GM19438 (cell line): ENCODE data around the gene RELT.

Experiments
- ATAC-seq: cut with Tn5 transposase; IDR thresholded peaks from one replicate; pipeline ENCODE4 v1.9.1; 2021; ENCODE audit warnings: low read depth; ENCODE audit not compliant: unreplicated experiment

The RELT gene

DNA sequence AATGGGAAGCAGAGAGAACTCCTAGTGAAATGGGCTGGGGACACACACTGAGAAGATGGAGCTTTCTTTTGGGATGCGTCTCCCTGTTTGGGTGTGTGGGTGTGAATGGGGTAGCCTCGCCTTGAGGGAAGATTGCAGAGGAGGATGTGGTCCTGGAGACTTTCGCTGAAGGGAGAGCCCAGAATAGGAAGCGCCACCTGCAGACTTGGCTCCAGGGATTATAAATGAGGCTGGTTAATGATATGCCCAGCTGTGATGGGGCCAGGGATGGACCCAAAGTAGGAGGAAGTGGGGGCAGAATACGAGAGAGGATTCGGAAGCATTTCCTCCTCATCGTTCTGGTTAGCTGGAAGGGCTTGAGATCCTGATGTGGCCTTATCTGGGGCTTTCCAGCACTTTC lies 13.7 kb downstream of the RELT start:
- no peak for ATAC-seq

DNA sequence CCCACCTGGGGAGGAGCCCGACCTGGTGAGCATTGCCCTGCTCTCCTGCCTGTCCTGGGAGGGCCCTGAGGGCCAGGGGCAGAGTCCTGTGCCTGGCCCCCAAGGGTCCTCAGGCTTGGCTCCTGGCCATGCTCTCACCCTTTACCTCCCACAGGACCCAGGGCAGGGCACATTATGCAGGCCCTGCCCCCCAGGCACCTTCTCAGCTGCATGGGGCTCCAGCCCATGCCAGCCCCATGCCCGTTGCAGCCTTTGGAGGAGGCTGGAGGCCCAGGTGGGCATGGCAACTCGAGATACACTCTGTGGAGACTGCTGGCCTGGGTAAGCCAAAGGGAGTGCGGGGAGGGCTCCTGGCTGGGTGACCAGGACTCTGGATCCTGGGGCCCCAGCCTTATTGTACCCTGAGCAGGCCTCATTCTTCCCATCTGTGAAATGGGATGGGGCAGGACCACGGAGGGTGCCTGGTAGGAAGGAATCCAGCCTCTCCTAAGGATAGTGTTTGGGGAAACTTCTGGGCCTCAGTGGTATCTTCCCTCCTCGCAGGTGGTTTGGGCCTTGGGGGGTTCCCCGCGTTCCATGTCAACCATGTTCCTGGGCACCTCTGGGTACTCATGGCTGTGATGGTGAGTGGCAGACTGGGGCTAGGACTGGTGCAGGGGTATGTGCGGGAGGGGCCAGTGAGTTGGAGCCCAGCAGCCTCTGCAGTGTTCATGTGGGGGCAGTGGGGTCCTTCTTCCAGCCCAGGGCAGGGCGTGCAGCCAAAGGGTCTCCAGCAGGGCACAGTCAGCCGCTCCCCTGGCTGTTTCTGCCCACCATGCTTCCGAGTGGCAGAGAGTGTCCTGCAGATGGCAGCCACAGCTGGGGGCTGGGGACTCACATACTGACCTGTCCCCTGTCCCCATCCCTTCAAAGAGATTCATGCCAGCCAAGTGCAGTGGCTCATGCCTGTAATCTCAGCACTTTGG lies 14.7 kb downstream of the RELT start:
- ATAC-seq: no peak

DNA sequence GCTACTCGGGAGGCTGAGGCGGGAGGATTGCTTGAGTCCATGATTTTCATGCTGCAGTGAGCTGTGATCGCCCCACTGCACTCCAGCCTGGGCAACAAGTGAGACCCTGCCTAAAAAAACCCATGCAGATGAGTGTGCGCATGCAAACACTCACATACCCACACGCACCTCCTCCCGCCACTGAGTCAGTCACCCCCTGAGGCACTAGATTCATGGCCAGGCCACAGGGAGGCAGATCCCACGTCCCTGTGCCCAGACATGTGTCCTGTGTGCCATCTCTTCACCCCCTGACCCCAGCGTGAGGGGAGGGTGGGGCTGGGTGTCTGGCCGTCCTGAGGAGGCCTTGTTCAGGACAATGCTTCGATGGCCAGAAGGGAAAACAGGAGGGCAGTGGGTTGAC lies 15.5 kb downstream of the RELT start:
- no peak for ATAC-seq

- ATAC-seq: no peak
Observed at GRCh38 chr11:73392108-73393010, 16.2 kb downstream of the RELT start.

- no peak for ATAC-seq
Observed at GRCh38 chr11:73393011-73393380, 16.8 kb downstream of the RELT start.

- ATAC-seq: no peak
Observed at GRCh38 chr11:73393479-73394415, 17.5 kb downstream of the RELT start.

DNA sequence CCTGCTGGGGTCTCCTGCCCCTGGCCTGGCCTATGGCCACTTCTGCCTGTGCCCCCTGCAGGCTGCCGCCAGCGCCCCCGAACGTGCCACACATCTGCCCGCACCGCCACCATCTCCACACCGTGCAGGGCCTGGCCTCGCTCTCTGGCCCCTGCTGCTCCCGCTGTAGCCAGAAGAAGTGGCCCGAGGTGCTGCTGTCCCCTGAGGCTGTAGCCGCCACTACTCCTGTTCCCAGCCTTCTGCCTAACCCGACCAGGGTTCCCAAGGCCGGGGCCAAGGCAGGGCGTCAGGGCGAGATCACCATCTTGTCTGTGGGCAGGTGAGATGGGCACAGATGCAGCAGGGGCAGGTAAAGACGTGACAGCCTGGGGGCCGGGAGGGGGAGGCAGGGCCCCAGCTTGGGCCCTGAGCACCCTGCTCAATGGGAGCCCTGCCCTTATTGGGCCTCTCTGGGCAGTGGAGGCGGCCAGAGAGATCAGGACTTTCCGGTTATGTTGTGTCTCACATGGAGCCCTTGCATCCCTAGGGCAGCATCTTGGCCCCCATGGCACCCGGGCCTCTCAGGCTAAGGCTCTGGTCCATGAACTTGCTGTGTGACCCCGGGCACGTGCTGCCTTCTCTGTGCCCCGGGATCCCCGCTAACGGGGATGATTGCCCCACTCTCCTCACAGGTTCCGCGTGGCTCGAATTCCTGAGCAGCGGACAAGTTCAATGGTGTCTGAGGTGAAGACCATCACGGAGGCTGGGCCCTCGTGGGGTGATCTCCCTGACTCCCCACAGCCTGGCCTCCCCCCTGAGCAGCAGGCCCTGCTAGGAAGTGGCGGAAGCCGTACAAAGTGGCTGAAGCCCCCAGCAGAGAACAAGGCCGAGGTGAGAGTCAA lies 18.5 kb downstream of the RELT start:
- ATAC-seq: no peak

DNA sequence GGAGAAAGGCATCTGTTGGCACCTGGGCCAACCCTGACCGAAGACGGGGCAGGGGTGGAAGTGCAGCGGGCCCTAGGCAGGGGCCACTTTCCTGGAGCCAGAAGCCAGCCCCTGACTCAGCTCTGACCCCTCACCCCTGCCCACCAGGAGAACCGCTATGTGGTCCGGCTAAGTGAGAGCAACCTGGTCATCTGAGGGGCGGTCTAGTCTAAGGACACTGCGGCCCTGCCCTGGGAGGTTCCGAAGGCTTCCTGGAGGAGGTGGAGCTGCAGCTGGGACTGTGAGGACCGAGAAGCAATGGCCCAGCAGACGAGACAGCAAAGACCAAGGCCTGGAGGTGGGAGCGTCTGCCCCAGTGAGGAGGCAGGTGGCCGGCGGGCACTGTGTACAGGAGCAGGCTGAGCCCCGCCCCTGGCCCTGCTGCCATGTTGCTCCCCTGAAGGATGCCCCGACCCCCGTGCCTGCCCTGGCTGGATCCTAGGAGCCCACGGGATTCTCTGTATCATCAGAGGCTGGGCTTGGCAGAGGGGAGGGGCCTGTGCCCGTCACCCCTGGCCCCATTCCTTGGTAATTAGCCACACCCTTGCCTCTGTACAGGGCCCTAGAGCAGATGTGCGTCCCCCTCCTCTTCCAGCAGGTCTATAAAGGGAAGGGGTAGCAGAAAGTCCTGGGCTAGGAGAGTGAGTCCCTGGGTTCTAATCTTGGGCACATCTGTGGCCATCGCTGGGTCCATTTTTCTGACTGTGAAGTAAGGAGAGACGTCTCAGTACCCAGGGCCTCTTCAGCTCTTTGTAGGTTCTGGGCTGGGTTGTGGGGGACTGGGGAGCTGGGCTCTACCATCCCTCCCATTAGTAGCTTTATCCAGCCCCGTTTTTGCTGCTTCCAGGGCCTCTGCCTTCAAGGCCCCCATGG lies 19.4 kb downstream of the RELT start:
- no peak for ATAC-seq

- no peak for ATAC-seq
Observed at GRCh38 chr11:73396251-73396930, 20.2 kb downstream of the RELT start.

DNA sequence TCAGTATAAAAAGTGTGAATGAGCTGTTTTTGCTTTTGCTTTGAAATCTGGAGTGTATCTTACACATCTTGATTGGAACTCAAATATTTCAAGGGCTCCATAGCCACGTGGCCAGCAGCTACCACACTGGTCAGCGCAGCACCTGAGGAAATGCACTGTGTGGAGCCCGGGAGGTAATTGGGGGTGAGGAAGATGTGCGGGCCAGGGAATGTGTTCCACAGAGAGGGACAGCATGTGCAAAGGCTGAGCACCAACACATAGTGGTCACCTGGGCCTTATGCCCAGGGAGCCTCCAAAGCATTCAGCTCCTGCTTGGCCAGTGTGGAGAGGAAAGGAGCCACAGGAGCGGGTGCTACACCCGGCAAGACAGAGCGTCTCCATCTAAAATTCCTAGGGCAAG lies 20.8 kb downstream of the RELT start:
- no peak for ATAC-seq

DNA sequence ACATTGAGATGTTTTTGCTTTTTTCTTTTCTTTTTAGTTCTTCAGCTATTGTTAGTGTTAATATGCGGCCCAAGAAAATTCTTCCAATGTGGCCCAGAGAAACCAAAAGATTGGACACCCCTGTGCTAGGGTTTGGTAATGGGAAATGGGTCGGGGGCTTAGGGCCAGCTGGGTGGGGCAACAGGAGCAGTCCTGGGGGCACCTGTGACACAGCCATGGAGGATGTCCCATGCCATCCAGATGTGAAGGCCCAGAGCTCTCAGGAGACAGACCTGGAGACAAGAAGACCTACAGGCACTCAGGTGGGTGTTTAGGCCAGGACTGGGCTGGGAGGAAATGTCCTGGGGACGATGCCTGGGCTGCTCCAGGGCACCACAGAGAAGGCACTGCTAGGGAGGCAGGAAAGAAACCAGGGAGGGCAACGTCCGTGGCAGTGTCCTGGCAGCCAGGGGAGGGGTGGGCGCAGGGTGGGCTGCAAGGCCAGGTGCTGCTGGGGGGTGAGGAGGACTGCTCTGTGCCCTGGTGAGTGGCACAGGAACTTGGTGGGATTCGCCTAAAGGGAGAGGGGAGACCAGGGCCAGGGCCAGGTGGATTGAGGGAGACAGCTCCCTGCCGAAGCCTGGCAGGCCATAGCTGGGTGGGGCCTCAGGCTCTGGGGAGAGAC lies 21.4 kb downstream of the RELT start:
- ATAC-seq: no peak

DNA sequence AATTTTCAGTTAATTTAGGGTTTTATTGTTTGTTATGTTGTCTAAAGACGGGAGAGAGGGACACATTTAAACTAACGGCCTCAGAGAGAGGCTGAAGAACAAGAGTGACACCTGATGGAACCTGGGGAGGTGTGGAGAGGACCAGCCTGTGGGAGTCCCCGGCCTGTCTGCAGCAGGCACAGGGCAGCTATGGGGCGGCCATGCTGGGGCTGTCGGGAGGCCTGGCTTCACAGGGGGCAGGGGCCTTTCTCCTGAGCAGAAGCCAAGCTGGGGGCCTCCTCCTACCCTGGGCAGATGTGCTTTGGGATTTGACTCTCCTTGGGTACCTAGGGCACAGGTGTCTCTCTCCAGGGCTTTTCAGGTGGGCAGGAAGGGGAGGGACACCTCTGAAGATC lies 21.9 kb downstream of the RELT start:
- ATAC-seq: no peak

DNA sequence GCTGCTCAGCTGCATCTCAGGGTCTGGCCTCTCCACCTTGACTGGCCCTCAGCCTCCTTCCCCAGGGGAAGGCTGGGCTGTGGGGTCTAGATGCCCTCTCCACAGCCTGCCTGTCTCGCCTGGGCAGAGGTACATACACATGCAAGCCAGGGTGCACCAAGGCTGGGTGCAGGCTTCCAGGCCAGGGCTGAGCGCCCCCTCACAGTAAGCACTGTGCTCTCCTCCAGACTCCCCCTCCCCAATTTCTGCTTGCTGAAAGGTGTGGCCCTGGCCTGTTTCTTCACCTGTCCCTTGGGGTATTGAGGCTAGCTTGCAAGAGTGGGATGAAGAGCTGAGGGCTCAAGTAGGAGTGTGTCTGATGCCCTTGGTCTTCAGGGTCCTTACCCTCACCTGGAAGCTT lies 22.5 kb downstream of the RELT start:
- no peak for ATAC-seq

DNA sequence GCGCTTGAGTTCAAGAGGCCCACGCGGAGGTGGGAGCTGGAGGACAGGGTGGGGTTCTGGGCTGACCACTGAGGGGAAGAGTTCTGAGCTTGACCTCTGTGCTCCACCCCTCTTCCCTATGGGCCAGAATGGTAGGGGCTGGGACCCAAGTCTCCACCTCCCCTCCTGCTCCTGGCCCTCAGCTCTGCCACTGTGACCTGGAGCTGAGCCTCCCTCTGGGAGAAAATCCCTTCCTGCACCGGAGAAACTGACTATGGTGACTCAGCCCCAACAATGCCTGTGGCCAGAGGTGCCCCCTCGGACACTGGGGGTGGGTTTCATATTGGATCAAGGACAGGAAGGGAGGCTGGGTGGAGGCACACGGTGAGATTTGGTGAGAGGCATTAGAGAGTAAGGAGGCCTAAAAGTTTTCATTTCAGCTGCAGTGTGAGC lies 23.0 kb downstream of the RELT start:
- no peak for ATAC-seq

GRCh38 chr11:73399636-73400035 lies 23.4 kb downstream of the RELT start:
- no peak for ATAC-seq

GRCh38 chr11:73400293-73400692 lies 24.1 kb downstream of the RELT start:
- ATAC-seq: no peak

- no peak for ATAC-seq
Observed at GRCh38 chr11:73401217-73401923, 25.2 kb downstream of the RELT start.
